H9 (cell line): ENCODE data around the gene LRRIQ4. TPM values are rescaled to one million over a fixed set of nuclear protein-coding genes. Genes with fewer than 3 reads are reported as not detected.

Source experiments
- DNase-seq: peaks from one replicate; pipeline ENCODE4 v3.0.0-alpha.2; 2017
- H2AFZ ChIP-seq: one replicate; pipeline ENCODE4 v1.6.1; 2013; ENCODE audit warnings: mild to moderate bottlenecking, low read length, control low read depth, moderate library complexity
- H2AK5ac ChIP-seq: 2 replicates; pipeline ENCODE4 v1.6.1; 2013; ENCODE audit warnings: low read length, control low read depth, mixed read lengths; ENCODE audit not compliant: insufficient read length
- H2BK120ac ChIP-seq: one replicate; pipeline ENCODE4 v1.6.1; 2013; ENCODE audit warnings: low read depth, mild to moderate bottlenecking, low read length, control low read depth, inconsistent platforms; ENCODE audit not compliant: poor library complexity, severe bottlenecking
- H2BK12ac ChIP-seq: 2 replicates; pipeline ENCODE4 v1.6.1; 2013; ENCODE audit warnings: low read length, control low read depth, mixed read lengths, low read depth; ENCODE audit not compliant: insufficient read length
- H2BK15ac ChIP-seq: 2 replicates; pipeline ENCODE4 v1.6.1; 2013; ENCODE audit warnings: low read depth, low read length, control low read depth
- H2BK20ac ChIP-seq: one replicate; pipeline ENCODE4 v1.6.1; 2013; ENCODE audit warnings: low read depth, mild to moderate bottlenecking, low read length, control low read depth, inconsistent platforms; ENCODE audit not compliant: poor library complexity, severe bottlenecking
- H2BK5ac ChIP-seq: 2 replicates; pipeline ENCODE4 v1.6.1; 2013; ENCODE audit warnings: low read length, control low read depth, mixed read lengths; ENCODE audit not compliant: insufficient read length
- H3K14ac ChIP-seq: 2 replicates; pipeline ENCODE4 v1.6.1; 2013; ENCODE audit warnings: low read length, control low read depth; ENCODE audit not compliant: insufficient read depth
- H3K18ac ChIP-seq: 2 replicates; pipeline ENCODE4 v1.6.1; 2013; ENCODE audit warnings: low read depth, mild to moderate bottlenecking, mixed read lengths, low read length, control low read depth; ENCODE audit not compliant: insufficient read length
- H3K23ac ChIP-seq: 2 replicates; pipeline ENCODE4 v1.6.1; 2013; ENCODE audit warnings: low read length, control low read depth, mixed read lengths, low read depth; ENCODE audit not compliant: insufficient read length
- H3K23me2 ChIP-seq: 2 replicates; pipeline ENCODE4 v1.6.1; 2013; ENCODE audit warnings: low read depth, mild to moderate bottlenecking, mixed read lengths, low read length, control low read depth; ENCODE audit not compliant: insufficient read length, poor library complexity, severe bottlenecking
- H3K27ac ChIP-seq: 2 replicates; pipeline ENCODE4 v1.5.1; 2013; ENCODE audit warnings: low read length, control low read depth, mixed read lengths, low read depth; ENCODE audit not compliant: insufficient read length
- H3K27me3 ChIP-seq: 2 replicates; pipeline ENCODE4 v1.6.1; 2013; ENCODE audit warnings: low read length, control low read depth, inconsistent platforms; ENCODE audit not compliant: insufficient read depth
- H3K4ac ChIP-seq: 2 replicates; pipeline ENCODE4 v1.6.1; 2013; ENCODE audit warnings: low read depth, mild to moderate bottlenecking, control low read depth, inconsistent platforms, low read length, moderate library complexity
- H3K4me1 ChIP-seq: 2 replicates; pipeline ENCODE4 v1.6.1; 2013; ENCODE audit warnings: low read length, control low read depth, inconsistent platforms; ENCODE audit not compliant: insufficient read depth
- H3K4me2 ChIP-seq: 2 replicates; pipeline ENCODE4 v1.6.1; 2013; ENCODE audit warnings: low read length, control low read depth, mixed read lengths; ENCODE audit not compliant: insufficient read length, insufficient read depth
- H3K56ac ChIP-seq: 2 replicates; pipeline ENCODE4 v1.6.1; 2013; ENCODE audit warnings: low read depth, mild to moderate bottlenecking, mixed read lengths, low read length, control low read depth; ENCODE audit not compliant: insufficient read length
- H3K79me1 ChIP-seq: 2 replicates; pipeline ENCODE4 v1.6.1; 2013; ENCODE audit warnings: low read depth, mild to moderate bottlenecking, moderate library complexity, low read length, control low read depth, inconsistent platforms; ENCODE audit not compliant: insufficient read depth, poor library complexity, severe bottlenecking
- H3K79me2 ChIP-seq: 2 replicates; pipeline ENCODE4 v1.6.1; 2013; ENCODE audit warnings: low read length, control low read depth, inconsistent platforms; ENCODE audit not compliant: insufficient read depth
- H3K9ac ChIP-seq: 2 replicates; pipeline ENCODE4 v1.6.1; 2013; ENCODE audit warnings: low read length, control low read depth, mixed read lengths; ENCODE audit not compliant: insufficient read length; ENCODE audit errors: extremely low read depth
- H3K9me3 ChIP-seq: one replicate; pipeline ENCODE4 v1.6.1; 2013; ENCODE audit warnings: low read depth, low read length, inconsistent platforms; ENCODE audit not compliant: control insufficient read depth
- H3T11ph ChIP-seq: one replicate; pipeline ENCODE4 v1.6.1; 2013; ENCODE audit warnings: mild to moderate bottlenecking, low read length, control low read depth, inconsistent platforms
- H4K20me1 ChIP-seq: one replicate; pipeline ENCODE4 v1.6.1; 2013; ENCODE audit not compliant: control insufficient read depth, insufficient read length, insufficient read depth
- H4K5ac ChIP-seq: 2 replicates; pipeline ENCODE4 v1.6.1; 2013; ENCODE audit warnings: low read depth, mild to moderate bottlenecking, mixed read lengths, low read length, control low read depth; ENCODE audit not compliant: insufficient read length
- H4K8ac ChIP-seq: replicated peaks from 2 replicates; pipeline ENCODE4 v1.6.1; 2013; ENCODE audit warnings: low read length, control low read depth, mixed read lengths, low read depth; ENCODE audit not compliant: insufficient read length
- H4K91ac ChIP-seq: 2 replicates; pipeline ENCODE4 v1.6.1; 2013; ENCODE audit warnings: low read depth, mild to moderate bottlenecking, moderate library complexity, mixed read lengths, low read length, control low read depth; ENCODE audit not compliant: insufficient read length
- H3K27ac Mint-ChIP-seq, 3 experiments: 2 replicates in 2 of 3; 3 replicates in 1 of 3; pipeline ENCODE4 v1.8.0; 2020 to 2021; ENCODE audit warnings: mixed read lengths in 3 of 3, mild to moderate bottlenecking in 1 of 3, moderate library complexity in 1 of 3
- H3K27me3 Mint-ChIP-seq: 2 replicates; pipeline ENCODE4 v1.8.0; 2021; ENCODE audit warnings: low read depth, mild to moderate bottlenecking, moderate library complexity, mixed read lengths
- H3K36me3 Mint-ChIP-seq, 3 experiments: 2 replicates in 2 of 3; 3 replicates in 1 of 3; pipeline ENCODE4 v1.8.0; 2020 to 2021; ENCODE audit warnings: low read depth in 3 of 3, mixed read lengths in 3 of 3; ENCODE audit not compliant: insufficient read depth in 1 of 3
- H3K4me1 Mint-ChIP-seq, 2 experiments: 2 replicates each; pipeline ENCODE4 v1.8.0; 2020; ENCODE audit warnings: mixed read lengths in 2 of 2
- H3K4me3 Mint-ChIP-seq, 2 experiments: 2 replicates in 1 of 2; 3 replicates in 1 of 2; pipeline ENCODE4 v1.8.0; 2020 to 2021; ENCODE audit warnings: mild to moderate bottlenecking in 2 of 2, mixed read lengths in 2 of 2, moderate library complexity in 1 of 2
- H3K9me3 Mint-ChIP-seq, 2 experiments: 2 replicates in 1 of 2; 3 replicates in 1 of 2; pipeline ENCODE4 v1.8.0; 2020; ENCODE audit warnings: mild to moderate bottlenecking in 2 of 2, mixed read lengths in 2 of 2, moderate library complexity in 1 of 2
- CTCF ChIP-seq: fragments of 200-600 bp; sonication (generic); conservative IDR thresholded peaks from 3 replicates; pipeline ENCODE4 v1.8.0; 2021; ENCODE audit warnings: antibody characterized with exemption, mild to moderate bottlenecking
- WGBS: extraction: QIAGEN DNeasy Blood & Tissue Kit; methylation state at CpG from one replicate; pipeline ENCODE4 v1.1.7; 2013; ENCODE audit warnings: missing lambda C conversion rate, low lambda C conversion rate, mixed read lengths; ENCODE audit not compliant: insufficient read length; ENCODE audit errors: extremely low coverage; 5-methylcytosine and 5-hydroxymethylcytosine counted together
- total RNA-seq: library from RNA; stranded (reverse); gene quantifications from 2 replicates; pipeline ENCODE4 v1.2.1, GENCODE V29; 2021

The LRRIQ4 gene
- total RNA-seq, 1 experiment from 2014 or later = not detected

- Histone ChIP-seq H3K79me2 (no peaks in the 10 kb centered on the region), H3K4me1 (no peaks in the 10 kb centered on the region), H3K4me2 (peak overlapping the region; percentile 38), H3K18ac (no peak overlapping the region), H3K4ac (no peak overlapping the region), H4K20me1 (no peaks in the 10 kb centered on the region), H4K5ac (no peak overlapping the region), H3K27ac (no peak overlapping the region), H2BK12ac (no peak overlapping the region), H2BK20ac (no peak overlapping the region), H2BK15ac (no peak overlapping the region), H3K23me2 (peaks cover 9% of the 10 kb centered on the region), H3K14ac (peak overlapping the region; percentile 62; the same call in 1 of the 2 replicates), H2BK120ac (no peak overlapping the region), H4K91ac (no peak overlapping the region), H3K23ac (no peak overlapping the region), H2AK5ac (no peak overlapping the region), H3K9ac (no peak overlapping the region), H3K27me3 (no peaks in the 10 kb centered on the region), H3T11ph (no peak overlapping the region), H2AFZ (peak overlapping the region; percentile 24), H3K56ac (no peak overlapping the region), H3K79me1 (no peaks in the 10 kb centered on the region), H3K9me3 (no peaks in the 10 kb centered on the region), H2BK5ac (no peak overlapping the region), H4K8ac (no peak overlapping the region)
- H3K4me1 Mint-ChIP-seq = peaks cover 25 to 30% of the 10 kb centered on the region in 2 experiments
- no peak for DNase-seq
- peaks cover 29% of the 10 kb centered on the region for H3K27me3 Mint-ChIP-seq
- H3K36me3 Mint-ChIP-seq = peaks cover 2 to 18% (median 10%) of the 10 kb centered on the region in 3 experiments; a peak in 6 of 7 replicates
- peak overlapping the region; percentile 53 to 74; a peak in 4 of 5 replicates for H3K4me3 Mint-ChIP-seq
- WGBS = no CpG with 5 or more reads among the region's 29 CpGs
- H3K9me3 Mint-ChIP-seq = peaks cover 10 to 16% of the 10 kb centered on the region in 2 experiments
- no peak overlapping the region; a peak in 1 of 7 replicates for H3K27ac Mint-ChIP-seq
- TF ChIP-seq CTCF = no peak
Measured at GRCh38 chr3:169811631-169812331, 889 bp upstream of the LRRIQ4 start.
